Measurements from ENCODE around the gene ZC3H12D.

Gene ZC3H12D

DNA sequence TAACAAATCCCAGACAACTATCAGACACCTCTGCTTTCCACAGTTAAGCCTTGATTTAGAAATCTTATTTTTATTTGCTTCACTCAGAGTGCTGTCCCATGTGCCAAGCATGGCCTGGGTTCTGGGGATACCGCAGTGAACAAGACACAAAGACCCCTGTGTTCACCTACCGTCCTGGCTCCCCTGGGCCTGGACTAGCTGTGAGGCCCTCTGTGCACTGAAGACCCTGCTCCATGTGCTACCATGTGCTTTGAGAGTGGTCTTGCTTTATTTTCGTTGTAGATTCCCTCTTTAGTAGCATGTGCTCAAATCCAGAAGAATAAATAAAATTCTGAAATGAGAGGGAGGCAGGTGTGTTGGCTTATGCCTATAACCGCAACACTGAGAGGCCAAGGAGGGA lies 62.2 kb downstream of the ZC3H12D start:
- H3K4me1 ChIP-seq (ENCODE audit: control insufficient read depth in 2 of 2, insufficient read depth in 2 of 2, low read length in 2 of 2), result peaks cover 0 to 4% of the 10 kb centered on the region in 2 donors
- no peak overlapping the region for H3K9ac ChIP-seq (ENCODE audit: low read depth in 1 of 2, low read length in 2 of 2)
- H3K4me3 ChIP-seq (ENCODE audit: low read length in 2 of 2), result no peak overlapping the region
- H3K9me3 ChIP-seq (ENCODE audit: control insufficient read depth in 2 of 2, low read length in 2 of 2), result no peaks in the 10 kb centered on the region
- no peak overlapping the region for H3K27ac ChIP-seq (ENCODE audit: low read depth in 2 of 2, low read length in 2 of 2)
- H3K27me3 ChIP-seq (ENCODE audit: control insufficient read depth in 2 of 2, insufficient read depth in 2 of 2, low read length in 2 of 2), result no peaks in the 10 kb centered on the region
- H3K36me3 ChIP-seq (ENCODE audit: control insufficient read depth in 2 of 2, insufficient read depth in 2 of 2, low read length in 2 of 2), result no peaks in the 10 kb centered on the region

DNA sequence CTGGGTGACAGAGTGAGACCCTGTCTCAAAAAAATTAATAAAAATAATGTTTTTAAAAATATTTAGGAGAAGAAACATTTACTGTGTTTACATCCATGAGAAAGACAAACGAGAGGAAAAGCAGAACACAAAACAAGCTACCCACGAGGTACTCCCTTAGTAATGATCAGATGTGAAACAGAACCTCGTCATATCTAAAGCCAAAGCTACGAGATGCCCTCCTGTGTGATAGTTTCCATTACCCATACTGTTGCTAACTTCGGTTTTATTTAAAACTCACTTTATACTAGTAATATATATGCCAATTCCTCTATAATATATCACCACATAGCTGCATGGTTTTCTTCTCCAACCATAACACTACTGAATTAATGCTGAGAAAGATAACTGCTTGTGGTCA lies 63.7 kb downstream of the ZC3H12D start:
- Histone ChIP-seq H3K27me3 (ENCODE audit: control insufficient read depth in 2 of 2, insufficient read depth in 2 of 2, low read length in 2 of 2) (no peaks in the 10 kb centered on the region), H3K9ac (ENCODE audit: low read depth in 1 of 2, low read length in 2 of 2) (no peak overlapping the region), H3K9me3 (ENCODE audit: control insufficient read depth in 2 of 2, low read length in 2 of 2) (no peaks in the 10 kb centered on the region), H3K27ac (ENCODE audit: low read depth in 2 of 2, low read length in 2 of 2) (no peak overlapping the region), H3K4me1 (ENCODE audit: control insufficient read depth in 2 of 2, insufficient read depth in 2 of 2, low read length in 2 of 2) (peaks cover 0 to 4% of the 10 kb centered on the region in 2 donors), H3K4me3 (ENCODE audit: low read length in 2 of 2) (no peak overlapping the region), H3K36me3 (ENCODE audit: control insufficient read depth in 2 of 2, insufficient read depth in 2 of 2, low read length in 2 of 2) (no peaks in the 10 kb centered on the region)

DNA sequence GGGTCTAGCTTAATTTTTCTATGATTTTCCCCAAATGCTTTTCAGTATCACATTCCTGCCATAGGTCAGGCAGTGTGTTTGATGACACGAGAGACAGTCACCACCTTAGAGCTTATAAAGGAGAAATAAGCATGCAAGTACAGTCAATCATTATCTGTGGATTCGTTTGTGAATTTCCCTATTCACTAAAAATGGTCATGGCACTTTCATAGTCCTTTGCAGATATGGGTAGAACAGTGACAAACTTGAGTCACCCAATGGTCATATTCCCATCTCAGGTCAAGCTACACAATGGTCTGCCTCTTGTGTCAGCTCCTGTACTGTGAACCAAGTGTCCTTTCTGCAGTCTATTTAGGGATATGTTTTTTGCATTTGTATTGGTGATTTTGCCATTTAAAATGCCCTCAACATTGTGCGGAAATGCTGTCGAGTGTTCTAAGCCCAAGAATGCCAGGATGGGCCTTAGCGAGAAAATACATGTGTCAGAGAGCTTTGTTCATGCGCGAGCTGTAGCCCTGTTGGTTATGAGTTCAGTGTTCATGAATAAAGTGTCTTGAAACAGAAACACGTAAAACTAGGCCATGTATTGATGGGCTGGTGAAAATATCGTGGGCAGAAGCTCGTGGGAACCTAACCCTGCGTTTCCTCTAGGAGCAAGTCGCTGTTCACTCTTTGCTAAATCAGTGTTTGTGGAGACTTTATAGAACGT lies 65.0 kb downstream of the ZC3H12D start:
- Histone ChIP-seq H3K27ac (ENCODE audit: low read depth in 2 of 2, low read length in 2 of 2) (no peak overlapping the region), H3K4me3 (ENCODE audit: low read length in 2 of 2) (no peak overlapping the region), H3K9ac (ENCODE audit: low read depth in 1 of 2, low read length in 2 of 2) (no peak overlapping the region), H3K9me3 (ENCODE audit: control insufficient read depth in 2 of 2, low read length in 2 of 2) (no peaks in the 10 kb centered on the region), H3K4me1 (ENCODE audit: control insufficient read depth in 2 of 2, insufficient read depth in 2 of 2, low read length in 2 of 2) (peaks cover 0 to 7% of the 10 kb centered on the region in 2 donors), H3K36me3 (ENCODE audit: control insufficient read depth in 2 of 2, insufficient read depth in 2 of 2, low read length in 2 of 2) (no peaks in the 10 kb centered on the region), H3K27me3 (ENCODE audit: control insufficient read depth in 2 of 2, insufficient read depth in 2 of 2, low read length in 2 of 2) (no peaks in the 10 kb centered on the region)

DNA sequence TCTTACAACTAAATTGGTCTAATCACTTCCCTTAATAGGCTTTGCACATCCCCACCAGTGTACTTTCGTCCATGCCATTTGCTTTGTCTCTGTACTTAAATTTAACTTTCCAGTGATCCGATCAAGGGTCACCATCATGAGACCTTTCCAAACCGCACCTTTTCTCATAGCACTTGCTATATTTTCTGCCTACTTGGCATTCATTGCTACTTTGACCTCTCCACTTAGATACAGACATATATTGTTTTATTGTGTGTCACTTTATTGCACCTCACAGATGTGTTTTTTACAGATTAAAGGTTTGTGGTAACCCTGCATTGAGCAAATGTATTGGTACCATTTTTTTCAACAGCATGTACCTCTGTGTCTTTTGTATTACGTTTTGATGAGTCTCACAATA lies 70.0 kb downstream of the ZC3H12D start:
- Histone ChIP-seq H3K27ac (ENCODE audit: low read depth in 2 of 2, low read length in 2 of 2) (no peak overlapping the region), H3K4me1 (ENCODE audit: control insufficient read depth in 2 of 2, insufficient read depth in 2 of 2, low read length in 2 of 2) (peaks cover 0 to 6% of the 10 kb centered on the region in 2 donors), H3K9ac (ENCODE audit: low read depth in 1 of 2, low read length in 2 of 2) (no peak overlapping the region), H3K4me3 (ENCODE audit: low read length in 2 of 2) (no peak overlapping the region), H3K27me3 (ENCODE audit: control insufficient read depth in 2 of 2, insufficient read depth in 2 of 2, low read length in 2 of 2) (no peaks in the 10 kb centered on the region), H3K36me3 (ENCODE audit: control insufficient read depth in 2 of 2, insufficient read depth in 2 of 2, low read length in 2 of 2) (peaks cover 9 to 12% of the 10 kb centered on the region in 2 donors), H3K9me3 (ENCODE audit: control insufficient read depth in 2 of 2, low read length in 2 of 2) (no peaks in the 10 kb centered on the region)

DNA sequence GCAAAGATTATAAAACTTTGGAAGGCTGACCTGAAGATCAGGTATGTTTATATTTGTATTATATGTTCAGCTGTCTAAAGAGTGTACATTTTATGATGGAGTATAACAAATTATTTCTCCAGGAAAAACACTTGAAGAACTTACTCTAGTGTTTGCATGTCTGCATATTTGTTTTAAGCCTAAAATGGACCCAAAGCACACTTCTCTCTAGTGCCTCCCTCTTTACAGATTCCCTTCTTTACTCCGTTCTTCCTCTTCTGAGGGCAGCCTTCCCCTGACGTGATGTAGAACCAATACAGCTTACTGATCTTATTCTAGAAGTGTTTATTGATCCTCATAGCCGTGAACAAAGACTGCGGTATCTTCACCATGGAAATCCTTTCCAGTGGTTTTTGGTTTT lies 70.8 kb downstream of the ZC3H12D start:
- Histone ChIP-seq H3K27me3 (ENCODE audit: control insufficient read depth in 2 of 2, insufficient read depth in 2 of 2, low read length in 2 of 2) (no peaks in the 10 kb centered on the region), H3K27ac (ENCODE audit: low read depth in 2 of 2, low read length in 2 of 2) (no peak overlapping the region), H3K9me3 (ENCODE audit: control insufficient read depth in 2 of 2, low read length in 2 of 2) (no peaks in the 10 kb centered on the region)

DNA sequence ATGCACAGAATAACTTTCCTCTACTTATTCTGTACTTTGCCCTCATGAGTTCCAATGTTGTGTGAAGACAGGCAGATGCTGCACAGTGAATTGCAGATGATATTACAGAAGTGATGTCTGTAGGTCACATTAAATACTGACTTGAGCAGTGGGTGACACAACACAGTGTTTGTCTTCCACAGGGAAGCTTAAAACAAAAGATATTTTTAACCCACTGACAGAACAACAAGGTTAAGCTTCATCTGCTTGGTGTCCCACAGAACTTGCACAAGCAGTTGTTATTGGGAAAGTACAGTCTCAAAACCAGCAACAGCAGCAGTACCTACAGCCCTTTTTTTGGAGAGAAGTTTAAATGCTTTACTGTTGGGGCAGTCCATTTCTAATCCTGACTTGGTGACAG lies 74.3 kb downstream of the ZC3H12D start:
- no peaks in the 10 kb centered on the region for H3K27me3 ChIP-seq (ENCODE audit: control insufficient read depth in 2 of 2, insufficient read depth in 2 of 2, low read length in 2 of 2)
- no peak overlapping the region for H3K9ac ChIP-seq (ENCODE audit: low read depth in 1 of 2, low read length in 2 of 2)
- no peak overlapping the region for H3K27ac ChIP-seq (ENCODE audit: low read depth in 2 of 2, low read length in 2 of 2)
- H3K9me3 ChIP-seq (ENCODE audit: control insufficient read depth in 2 of 2, low read length in 2 of 2), result no peaks in the 10 kb centered on the region
- peaks cover 0 to 6% of the 10 kb centered on the region in 2 donors for H3K4me1 ChIP-seq (ENCODE audit: control insufficient read depth in 2 of 2, insufficient read depth in 2 of 2, low read length in 2 of 2)
- peaks cover 13 to 20% of the 10 kb centered on the region in 2 donors for H3K36me3 ChIP-seq (ENCODE audit: control insufficient read depth in 2 of 2, insufficient read depth in 2 of 2, low read length in 2 of 2)
- H3K4me3 ChIP-seq (ENCODE audit: low read length in 2 of 2), result no peak overlapping the region

More for the DNA sequence above, 70.8 kb downstream of the ZC3H12D start:
- H3K4me1 ChIP-seq (ENCODE audit: control insufficient read depth in 2 of 2, insufficient read depth in 2 of 2, low read length in 2 of 2), result peaks cover 0 to 6% of the 10 kb centered on the region in 2 donors
- no peak overlapping the region for H3K4me3 ChIP-seq (ENCODE audit: low read length in 2 of 2)
- H3K9ac ChIP-seq (ENCODE audit: low read depth in 1 of 2, low read length in 2 of 2), result no peak overlapping the region
- H3K36me3 ChIP-seq (ENCODE audit: control insufficient read depth in 2 of 2, insufficient read depth in 2 of 2, low read length in 2 of 2), result peaks cover 13 to 20% of the 10 kb centered on the region in 2 donors

DNA sequence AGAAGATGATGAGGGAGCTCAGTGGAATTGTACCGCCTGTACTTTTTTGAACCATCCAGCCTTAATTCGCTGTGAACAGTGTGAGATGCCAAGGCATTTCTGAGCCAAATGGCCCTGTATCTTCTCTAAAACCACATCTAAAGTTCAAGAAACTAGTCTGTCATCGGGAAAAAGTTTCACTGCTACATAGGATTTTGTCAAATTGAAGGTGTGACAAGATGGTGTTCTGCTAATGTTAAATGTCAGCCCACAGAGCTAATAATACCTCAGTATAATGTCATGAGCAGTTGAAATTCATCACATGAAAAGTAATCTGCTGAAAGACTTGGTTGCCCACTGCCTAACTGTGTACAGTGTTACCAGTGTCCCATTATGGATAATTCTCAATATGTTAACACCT lies 75.2 kb downstream of the ZC3H12D start:
- Histone ChIP-seq H3K36me3 (ENCODE audit: control insufficient read depth in 2 of 2, insufficient read depth in 2 of 2, low read length in 2 of 2) (peaks cover 13 to 20% of the 10 kb centered on the region in 2 donors), H3K9me3 (ENCODE audit: control insufficient read depth in 2 of 2, low read length in 2 of 2) (no peaks in the 10 kb centered on the region), H3K9ac (ENCODE audit: low read depth in 1 of 2, low read length in 2 of 2) (no peak overlapping the region), H3K27ac (ENCODE audit: low read depth in 2 of 2, low read length in 2 of 2) (no peak overlapping the region), H3K4me1 (ENCODE audit: control insufficient read depth in 2 of 2, insufficient read depth in 2 of 2, low read length in 2 of 2) (peaks cover 0 to 3% of the 10 kb centered on the region in 2 donors), H3K27me3 (ENCODE audit: control insufficient read depth in 2 of 2, insufficient read depth in 2 of 2, low read length in 2 of 2) (no peaks in the 10 kb centered on the region), H3K4me3 (ENCODE audit: low read length in 2 of 2) (no peak overlapping the region)

DNA sequence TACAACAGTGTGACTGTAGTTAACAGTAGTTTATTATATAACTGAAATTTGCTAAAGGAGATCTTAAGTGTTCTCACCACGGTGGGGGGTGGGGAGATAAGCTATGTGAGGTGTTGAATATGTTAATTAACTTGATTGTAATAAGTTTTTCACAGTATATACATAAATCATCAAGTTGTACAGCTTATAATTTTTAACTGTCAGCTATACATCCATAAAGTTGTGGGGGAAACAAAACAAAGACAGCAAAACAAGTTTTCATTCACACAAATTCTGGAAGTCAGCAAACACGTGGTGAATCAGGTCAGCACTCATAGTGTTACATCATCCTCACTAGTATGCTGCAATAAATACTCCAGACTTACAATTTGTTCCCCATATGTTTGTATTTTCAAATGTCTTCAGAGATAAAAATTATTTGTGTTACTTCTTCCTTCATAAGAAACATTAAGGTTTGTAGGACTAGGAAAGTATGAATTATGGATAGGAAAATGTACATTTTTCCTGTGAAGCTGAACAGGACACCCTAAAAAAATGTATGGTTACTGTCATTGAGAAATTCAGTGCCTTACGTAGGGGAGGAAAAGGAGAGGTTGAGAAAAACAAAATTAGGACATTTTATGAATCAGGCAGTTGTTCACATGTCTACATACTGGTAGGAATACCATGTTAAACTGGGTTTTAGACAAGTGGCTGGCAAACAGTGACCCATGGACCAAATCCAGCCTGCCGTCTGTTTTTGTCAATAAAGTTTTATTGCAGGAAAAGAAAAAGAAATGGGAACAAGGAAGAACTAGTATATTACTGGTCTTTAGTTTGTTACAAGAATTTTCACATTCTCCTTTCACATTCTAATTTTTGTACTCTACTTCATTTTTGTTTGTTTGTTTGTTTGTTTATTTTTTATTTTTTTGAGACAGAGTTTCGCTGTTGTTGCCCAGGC lies 78.7 kb downstream of the ZC3H12D start:
- peaks cover 16 to 20% of the 10 kb centered on the region in 2 donors for H3K36me3 ChIP-seq (ENCODE audit: control insufficient read depth in 2 of 2, insufficient read depth in 2 of 2, low read length in 2 of 2)
- H3K27ac ChIP-seq (ENCODE audit: low read depth in 2 of 2, low read length in 2 of 2), result no peak overlapping the region

DNA sequence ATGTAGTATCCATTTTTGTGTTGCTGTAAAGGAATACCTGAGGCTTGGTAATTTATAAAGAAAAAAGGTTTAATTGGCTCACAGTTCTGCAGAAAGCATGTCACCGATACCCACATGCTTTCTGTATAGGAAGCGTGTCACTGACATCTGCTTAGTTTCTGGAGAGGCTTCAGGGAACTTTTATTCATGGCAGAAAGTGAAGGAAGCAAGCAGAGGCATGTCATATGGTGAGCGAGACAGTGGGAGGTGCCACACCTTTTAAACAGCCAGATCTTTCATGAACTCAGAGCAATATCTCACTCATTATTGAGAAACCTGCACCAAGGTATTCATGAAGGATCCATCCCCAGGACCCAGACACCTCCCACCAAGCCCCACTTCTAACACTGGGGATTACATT lies 81.3 kb downstream of the ZC3H12D start:
- no peaks in the 10 kb centered on the region for H3K4me1 ChIP-seq (ENCODE audit: control insufficient read depth in 2 of 2, insufficient read depth in 2 of 2, low read length in 2 of 2)
- no peaks in the 10 kb centered on the region for H3K27me3 ChIP-seq (ENCODE audit: control insufficient read depth in 2 of 2, insufficient read depth in 2 of 2, low read length in 2 of 2)
- no peak overlapping the region for H3K4me3 ChIP-seq (ENCODE audit: low read length in 2 of 2)
- no peak overlapping the region for H3K9ac ChIP-seq (ENCODE audit: low read depth in 1 of 2, low read length in 2 of 2)
- H3K27ac ChIP-seq (ENCODE audit: low read depth in 2 of 2, low read length in 2 of 2), result no peak overlapping the region
- H3K36me3 ChIP-seq (ENCODE audit: control insufficient read depth in 2 of 2, insufficient read depth in 2 of 2, low read length in 2 of 2), result peaks cover 15% of the 10 kb centered on the region in 2 donors
- H3K9me3 ChIP-seq (ENCODE audit: control insufficient read depth in 2 of 2, low read length in 2 of 2), result no peaks in the 10 kb centered on the region

More for the DNA sequence above, 78.7 kb downstream of the ZC3H12D start:
- no peaks in the 10 kb centered on the region for H3K9me3 ChIP-seq (ENCODE audit: control insufficient read depth in 2 of 2, low read length in 2 of 2)
- no peaks in the 10 kb centered on the region for H3K27me3 ChIP-seq (ENCODE audit: control insufficient read depth in 2 of 2, insufficient read depth in 2 of 2, low read length in 2 of 2)
- no peak overlapping the region for H3K4me3 ChIP-seq (ENCODE audit: low read length in 2 of 2)
- no peaks in the 10 kb centered on the region for H3K4me1 ChIP-seq (ENCODE audit: control insufficient read depth in 2 of 2, insufficient read depth in 2 of 2, low read length in 2 of 2)
- no peak overlapping the region for H3K9ac ChIP-seq (ENCODE audit: low read depth in 1 of 2, low read length in 2 of 2)

DNA sequence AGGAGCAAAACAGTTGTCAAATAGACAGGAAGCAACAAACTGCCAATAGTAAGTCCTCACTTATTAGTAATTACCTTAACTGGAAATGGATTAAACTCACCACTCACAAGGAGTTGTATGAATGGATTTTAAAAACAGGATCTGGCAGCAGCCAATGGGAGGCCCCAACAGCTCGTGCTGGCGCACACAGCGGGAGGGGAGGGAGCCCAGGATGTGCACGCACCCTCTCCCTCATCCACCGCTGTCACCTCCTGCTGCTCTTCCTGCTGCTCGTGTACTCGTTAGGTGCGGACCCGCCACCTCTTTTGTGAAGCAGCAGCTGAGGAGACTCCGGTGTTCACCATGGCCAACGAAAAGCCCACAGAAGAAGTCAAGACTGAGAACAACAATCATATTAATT lies 84.8 kb downstream of the ZC3H12D start, which contains the start of gene SUMO4:
Gene SUMO4, plus strand, starts transcription at position 213 of the 400 bp plus-strand sequence. Its CDS starts 130 bp downstream, at position 343.
- Histone ChIP-seq H3K36me3 (ENCODE audit: control insufficient read depth in 2 of 2, insufficient read depth in 2 of 2, low read length in 2 of 2) (peaks cover 18 to 22% of the 10 kb centered on the region in 2 donors), H3K4me1 (ENCODE audit: control insufficient read depth in 2 of 2, insufficient read depth in 2 of 2, low read length in 2 of 2) (no peaks in the 10 kb centered on the region)

More for the DNA sequence above, 84.8 kb downstream of the ZC3H12D start, which contains the start of gene SUMO4:
- H3K27ac ChIP-seq (ENCODE audit: low read depth in 2 of 2, low read length in 2 of 2), result no peak within 1 kb of the TSS
- H3K4me3 ChIP-seq (ENCODE audit: low read length in 2 of 2), result no peak within 1 kb of the TSS
- no peak within 1 kb of the TSS for H3K9ac ChIP-seq (ENCODE audit: low read depth in 1 of 2, low read length in 2 of 2)
- no peaks in the 10 kb centered on the region for H3K27me3 ChIP-seq (ENCODE audit: control insufficient read depth in 2 of 2, insufficient read depth in 2 of 2, low read length in 2 of 2)
- no peaks in the 10 kb centered on the region for H3K9me3 ChIP-seq (ENCODE audit: control insufficient read depth in 2 of 2, low read length in 2 of 2)

All from mucosa of rectum (tissue), 2 donors.